Muscle of leg (tissue), 11 donors: ENCODE data around the gene MBTPS1. TPM values are rescaled to one million over a fixed set of nuclear protein-coding genes. Genes with fewer than 3 reads are reported as not detected.

Source experiments
- DNase-seq: peaks from one replicate; pipeline ENCODE4 v3.0.0; 2013
- H3K27ac ChIP-seq: one replicate; pipeline ENCODE4 v1.5.1; 2013; ENCODE audit warnings: mild to moderate bottlenecking, low read length, control low read depth
- H3K27me3 ChIP-seq: one replicate; pipeline ENCODE4 v1.6.1; 2013; ENCODE audit warnings: low read length; ENCODE audit not compliant: control insufficient read depth, insufficient read depth
- H3K36me3 ChIP-seq: one replicate; pipeline ENCODE4 v1.6.1; 2013; ENCODE audit warnings: low read length; ENCODE audit not compliant: control insufficient read depth, insufficient read depth
- H3K4me1 ChIP-seq: one replicate; pipeline ENCODE4 v1.6.1; 2013; ENCODE audit warnings: low read length; ENCODE audit not compliant: control insufficient read depth, insufficient read depth
- H3K4me3 ChIP-seq: one replicate; pipeline ENCODE4 v1.5.1; 2013; ENCODE audit warnings: low read length, control low read depth
- H3K9me3 ChIP-seq: replicated peaks from 2 replicates; pipeline ENCODE4 v1.6.1; 2013; ENCODE audit warnings: low read depth, low read length; ENCODE audit not compliant: control insufficient read depth
- WGBS: methylation state at CpG from one replicate; pipeline ENCODE4 v1.1.5; 2013; ENCODE audit warnings: missing lambda C conversion rate; ENCODE audit not compliant: insufficient coverage; 5-methylcytosine and 5-hydroxymethylcytosine counted together
- polyA plus RNA-seq, 8 donors: library from polyadenylated mRNA; unstranded; fragments of 120-200 nt; gene quantifications; one replicate each; pipeline versions ENCODE4 v1.2.1 to v1.2.3, GENCODE V29; 2013; ENCODE audit warnings: inconsistent platforms in 1 of 8, low replicate concordance in 1 of 8; ENCODE audit not compliant: insufficient read length in 8 of 8, insufficient read depth in 1 of 8
- total RNA-seq: library from RNA; stranded (reverse); fragments of 120-200 nt; gene quantifications from one replicate; pipeline ENCODE4 v1.2.4, GENCODE V29; 2013

The MBTPS1 gene
- total and polyA plus RNA-seq, 9 donors, result 54.8 to 91.7 (median 70.2) TPM

- no peak for DNase-seq
- Histone ChIP-seq H3K27ac (no peak overlapping the region), H3K27me3 (peaks cover 8% of the 10 kb centered on the region), H3K4me1 (no peaks in the 10 kb centered on the region), H3K9me3 (no peaks in the 10 kb centered on the region), H3K4me3 (no peak overlapping the region), H3K36me3 (no peaks in the 10 kb centered on the region)
- WGBS, result 67% methylated on average over 14 of the region's 14 CpGs
Measured at GRCh38 chr16:84014570-84015327, 102.0 kb downstream of the MBTPS1 start.

- Histone ChIP-seq H3K27ac (no peak overlapping the region), H3K4me3 (no peak overlapping the region), H3K4me1 (no peaks in the 10 kb centered on the region), H3K27me3 (peaks cover 10% of the 10 kb centered on the region), H3K9me3 (no peaks in the 10 kb centered on the region), H3K36me3 (no peaks in the 10 kb centered on the region)
- 12% methylated on average over 8 of the region's 14 CpGs for whole genome bisulfite sequencing
- no peak for DNase-seq
Measured at GRCh38 chr16:84013787-84014569, 102.8 kb downstream of the MBTPS1 start.

- Histone ChIP-seq H3K36me3 (no peaks in the 10 kb centered on the region), H3K9me3 (no peaks in the 10 kb centered on the region)
Measured at GRCh38 chr16:84009282-84009681, 107.5 kb downstream of the MBTPS1 start.

GRCh38 chr16:84007965-84008364 is 108.8 kb downstream of the MBTPS1 start:
- Histone ChIP-seq H3K9me3 (no peaks in the 10 kb centered on the region), H3K36me3 (no peaks in the 10 kb centered on the region), H3K27me3 (peaks cover 7% of the 10 kb centered on the region), H3K4me1 (peaks cover 4% of the 10 kb centered on the region), H3K4me3 (no peak overlapping the region), H3K27ac (no peak overlapping the region)
- WGBS, result no CpG with 5 or more reads among the region's 8 CpGs
- DNase-seq, result peak; percentile 49

More at GRCh38 chr16:84009282-84009681, 107.5 kb downstream of the MBTPS1 start:
- Histone ChIP-seq H3K27ac (no peak overlapping the region), H3K4me1 (peaks cover 4% of the 10 kb centered on the region), H3K27me3 (peaks cover 7% of the 10 kb centered on the region), H3K4me3 (no peak overlapping the region)
- DNase-seq, result no peak
- 85% methylated on average over 4 of the region's 6 CpGs for WGBS

GRCh38 chr16:84007520-84007919 is 109.2 kb downstream of the MBTPS1 start:
- no peaks in the 10 kb centered on the region for H3K36me3 ChIP-seq
- 61% methylated on average over 4 of the region's 4 CpGs for WGBS
- no peak overlapping the region for H3K4me3 ChIP-seq
- no peaks in the 10 kb centered on the region for H3K9me3 ChIP-seq
- H3K4me1 ChIP-seq, result peaks cover 4% of the 10 kb centered on the region
- peaks cover 9% of the 10 kb centered on the region for H3K27me3 ChIP-seq
- H3K27ac ChIP-seq, result no peak overlapping the region
- peak; percentile 18 for DNase-seq

- Histone ChIP-seq H3K9me3 (no peaks in the 10 kb centered on the region), H3K27me3 (peaks cover 11% of the 10 kb centered on the region), H3K27ac (no peak overlapping the region), H3K4me3 (no peak overlapping the region), H3K36me3 (no peaks in the 10 kb centered on the region), H3K4me1 (peaks cover 4% of the 10 kb centered on the region)
- WGBS, result 61% methylated on average over 5 of the region's 5 CpGs
- no peak for DNase-seq
Measured at GRCh38 chr16:84005391-84005790, 111.4 kb downstream of the MBTPS1 start.

- no peak overlapping the region for H3K27ac ChIP-seq
- no peak overlapping the region for H3K4me3 ChIP-seq
- no peaks in the 10 kb centered on the region for H3K9me3 ChIP-seq
- H3K36me3 ChIP-seq, result no peaks in the 10 kb centered on the region
- WGBS, result 79% methylated on average over 6 of the region's 7 CpGs
- peaks cover 10% of the 10 kb centered on the region for H3K27me3 ChIP-seq
- H3K4me1 ChIP-seq, result peaks cover 4% of the 10 kb centered on the region
- DNase-seq, result no peak
Measured at GRCh38 chr16:84004442-84004841, 112.3 kb downstream of the MBTPS1 start.

Other genes with a start within 250 kb of the MBTPS1 start
- 3.8 TPM for gene MLYCD, start 217.8 kb downstream of the MBTPS1 start, total RNA-seq
- 1 to 10 TPM; 2.6 to 6.3 (median 4.0) TPM for gene MLYCD, start 217.8 kb downstream of the MBTPS1 start, polyA plus RNA-seq
- gene OSGIN1, start 163.7 kb downstream of the MBTPS1 start, total RNA-seq, result 0.18 TPM
- under 1 TPM; 0.24 to 0.88 (median 0.52) TPM for gene OSGIN1, start 163.7 kb downstream of the MBTPS1 start, polyA plus RNA-seq
- gene NECAB2, start 148.7 kb downstream of the MBTPS1 start, total RNA-seq, result 0.22 TPM
- gene NECAB2, start 148.7 kb downstream of the MBTPS1 start, polyA plus RNA-seq, result 1 to 10 TPM in 2 of 8 donors, under 1 TPM in 6; 0.53 to 1.5 (median 0.87) TPM
- gene SLC38A8, start 74.1 kb downstream of the MBTPS1 start, total RNA-seq, result not detected
- not detected for gene SLC38A8, start 74.1 kb downstream of the MBTPS1 start, polyA plus RNA-seq
- 18.6 TPM for gene HSDL1, start 28.2 kb upstream of the MBTPS1 start, total RNA-seq
- 10 to 100 TPM; 14.8 to 20.3 (median 16.9) TPM for gene HSDL1, start 28.2 kb upstream of the MBTPS1 start, polyA plus RNA-seq
- gene DNAAF1, start 28.4 kb upstream of the MBTPS1 start, total RNA-seq, result under 0.01 TPM
- gene DNAAF1, start 28.4 kb upstream of the MBTPS1 start, polyA plus RNA-seq, result 1 to 10 TPM in 1 of 8 donors, under 1 TPM in 7; 0.10 to 1.1 (median 0.37) TPM
- 18.3 TPM for gene TAF1C, start 70.1 kb upstream of the MBTPS1 start, total RNA-seq
- 10 to 100 TPM; 18.6 to 38.0 (median 24.5) TPM for gene TAF1C, start 70.1 kb upstream of the MBTPS1 start, polyA plus RNA-seq
- gene ADAD2, start 74.2 kb upstream of the MBTPS1 start, total RNA-seq, result 0.40 TPM
- 1 to 10 TPM in 3 of 8 donors, under 1 TPM in 4, not detected in 1; 0.28 to 1.2 (median 0.99) TPM for gene ADAD2, start 74.2 kb upstream of the MBTPS1 start, polyA plus RNA-seq
- under 0.01 TPM for gene KCNG4, start 123.1 kb upstream of the MBTPS1 start, total RNA-seq
- gene KCNG4, start 123.1 kb upstream of the MBTPS1 start, polyA plus RNA-seq, result under 1 TPM in 7 of 8 donors, not detected in 1; 0.04 to 0.08 (median 0.04) TPM
- 2.6 TPM for gene WFDC1, start 177.9 kb upstream of the MBTPS1 start, total RNA-seq
- gene WFDC1, start 177.9 kb upstream of the MBTPS1 start, polyA plus RNA-seq, result 1 to 10 TPM; 1.2 to 4.4 (median 2.4) TPM